ENCODE results near the gene CELSR1. TPM values are rescaled to one million over a fixed set of nuclear protein-coding genes. Genes with fewer than 3 reads are reported as not detected.

CELSR1 gene
- total RNA-seq, 4 donors from 2014 or later: 18.4 to 56.0 (median 31.0) TPM

GRCh38 chr22:46393873-46394272 lies 143.5 kb downstream of the CELSR1 start:
- TF ChIP-seq POLR2A (IDR thresholded peaks at IDR 0.05): no peak
- no peak for TF ChIP-seq CTCF (IDR thresholded peaks at IDR 0.05)

GRCh38 chr22:46392137-46392844 lies 145.1 kb downstream of the CELSR1 start:
- no peak for TF ChIP-seq POLR2A (IDR thresholded peaks at IDR 0.05)
- no peak for TF ChIP-seq CTCF (IDR thresholded peaks at IDR 0.05)
- no peaks in the 10 kb centered on the region for H3K9me3 ChIP-seq
- H3K4me1 ChIP-seq: no peaks in the 10 kb centered on the region
- no peak for DNase-seq
- WGBS, 2 donors: 93 to 96% methylated on average over 15 to 16 of the region's 16 CpGs
- no peaks in the 10 kb centered on the region for H3K27me3 ChIP-seq
- H3K36me3 ChIP-seq: peaks cover 0 to 9% of the 10 kb centered on the region in 2 donors
- H3K27ac ChIP-seq: no peak overlapping the region
- intact Hi-C loops (cut with DNase I): no loop called here
- H3K4me3 ChIP-seq (replicated peaks in 1 of 3): no peak overlapping the region

More at GRCh38 chr22:46393873-46394272, 143.5 kb downstream of the CELSR1 start:
- no peaks in the 10 kb centered on the region for H3K9me3 ChIP-seq
- no peaks in the 10 kb centered on the region for H3K4me1 ChIP-seq
- whole genome bisulfite sequencing, 2 donors: 77 to 78% methylated on average over 14 of the region's 14 CpGs
- no peak overlapping the region for H3K27ac ChIP-seq
- H3K36me3 ChIP-seq: peaks cover 0 to 18% of the 10 kb centered on the region in 2 donors
- no peaks in the 10 kb centered on the region for H3K27me3 ChIP-seq
- DNase-seq: no peak
- intact Hi-C loops (cut with DNase I): no loop called here
- H3K4me3 ChIP-seq (replicated peaks in 1 of 3): no peak overlapping the region

- DNase-seq: no peak
- no peak for TF ChIP-seq POLR2A (IDR thresholded peaks at IDR 0.05)
- Histone ChIP-seq H3K27me3 (no peaks in the 10 kb centered on the region), H3K9me3 (no peaks in the 10 kb centered on the region), H3K36me3 (peaks cover 0 to 9% of the 10 kb centered on the region in 2 donors), H3K27ac (no peak overlapping the region), H3K4me3 (replicated peaks in 1 of 3) (no peak overlapping the region), H3K4me1 (no peaks in the 10 kb centered on the region)
- intact Hi-C loops (cut with DNase I): no loop called here
- WGBS, 2 donors: 96% methylated on average over 16 to 35 of the region's 36 CpGs
Observed at GRCh38 chr22:46391486-46392136, 145.8 kb downstream of the CELSR1 start.

GRCh38 chr22:46390652-46391301 lies 146.6 kb downstream of the CELSR1 start:
- H3K27me3 ChIP-seq: no peaks in the 10 kb centered on the region
- DNase-seq: peak in 1 of 2 donors; percentile 48
- H3K36me3 ChIP-seq: peaks cover 0 to 11% of the 10 kb centered on the region in 2 donors
- 81 to 83% methylated on average over 23 to 32 of the region's 32 CpGs for WGBS, 2 donors
- no peaks in the 10 kb centered on the region for H3K4me1 ChIP-seq
- intact Hi-C loops (cut with DNase I): no loop called here
- H3K9me3 ChIP-seq: no peaks in the 10 kb centered on the region
- H3K27ac ChIP-seq: no peak overlapping the region
- peak in 1 of 6 experiments; percentile 22 for TF ChIP-seq CTCF (IDR thresholded peaks at IDR 0.05)
- TF ChIP-seq POLR2A (IDR thresholded peaks at IDR 0.05): no peak
- H3K4me3 ChIP-seq (replicated peaks in 1 of 3): no peak overlapping the region

GRCh38 chr22:46390105-46390651 lies 147.2 kb downstream of the CELSR1 start:
- 82 to 91% methylated on average over 16 to 17 of the region's 20 CpGs for WGBS, 2 donors
- intact Hi-C loops (cut with DNase I): no loop called here
- no peak overlapping the region for H3K4me3 ChIP-seq (replicated peaks in 1 of 3)
- no peak overlapping the region for H3K27ac ChIP-seq
- TF ChIP-seq POLR2A (IDR thresholded peaks at IDR 0.05) (no peak), CTCF (IDR thresholded peaks at IDR 0.05) (no peak)
- H3K27me3 ChIP-seq: no peaks in the 10 kb centered on the region
- H3K36me3 ChIP-seq: peaks cover 0 to 9% of the 10 kb centered on the region in 2 donors
- DNase-seq: no peak
- H3K4me1 ChIP-seq: no peaks in the 10 kb centered on the region
- no peaks in the 10 kb centered on the region for H3K9me3 ChIP-seq

Measured in thyroid gland (tissue), 4 donors.